HG03159 (cell line): ENCODE data around the gene SLC35G3.
"Not testable (repeated sequence)": the region's sequence is repeated elsewhere in the genome, so short reads cannot be mapped to it uniquely, and the experiment has no call there.

Experiments used
- ATAC-seq: cut with Tn5 transposase; IDR thresholded peaks from one replicate; pipeline ENCODE4 v1.9.1; 2021; ENCODE audit warnings: mild to moderate bottlenecking, moderate library complexity; ENCODE audit not compliant: unreplicated experiment

The SLC35G3 gene

GRCh38 chr17:35212668-35213067 is 18.5 kb upstream of the SLC35G3 start:
- ATAC-seq = no peak

DNA sequence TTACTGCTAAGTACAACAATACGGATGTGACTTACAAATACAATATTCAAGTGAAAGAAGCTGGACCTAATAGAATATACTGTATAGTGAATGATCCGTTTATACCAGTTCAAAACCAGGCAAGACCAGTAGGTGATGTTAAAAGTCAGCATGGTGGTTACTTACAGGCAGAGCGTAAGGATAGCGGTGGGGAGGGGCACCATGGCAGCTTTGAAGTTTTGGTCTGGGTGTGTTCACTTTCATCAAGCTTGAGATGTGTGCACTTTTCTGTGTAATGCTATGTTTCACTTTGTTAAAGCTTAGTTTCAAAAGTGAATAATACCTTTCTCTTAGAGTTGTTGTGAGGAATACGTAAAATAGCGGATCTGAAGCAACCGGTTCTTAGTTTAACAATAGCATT is 16.5 kb upstream of the SLC35G3 start:
- ATAC-seq = no peak

GRCh38 chr17:35202582-35202981 is 8.4 kb upstream of the SLC35G3 start:
- ATAC-seq = not testable (repeated sequence)

GRCh38 chr17:35195062-35195461 is 869 bp upstream of the SLC35G3 start:
- ATAC-seq = not testable (repeated sequence)

- ATAC-seq = no peak
Measured at GRCh38 chr17:35192708-35193107, 1.5 kb downstream of the SLC35G3 start.

DNA sequence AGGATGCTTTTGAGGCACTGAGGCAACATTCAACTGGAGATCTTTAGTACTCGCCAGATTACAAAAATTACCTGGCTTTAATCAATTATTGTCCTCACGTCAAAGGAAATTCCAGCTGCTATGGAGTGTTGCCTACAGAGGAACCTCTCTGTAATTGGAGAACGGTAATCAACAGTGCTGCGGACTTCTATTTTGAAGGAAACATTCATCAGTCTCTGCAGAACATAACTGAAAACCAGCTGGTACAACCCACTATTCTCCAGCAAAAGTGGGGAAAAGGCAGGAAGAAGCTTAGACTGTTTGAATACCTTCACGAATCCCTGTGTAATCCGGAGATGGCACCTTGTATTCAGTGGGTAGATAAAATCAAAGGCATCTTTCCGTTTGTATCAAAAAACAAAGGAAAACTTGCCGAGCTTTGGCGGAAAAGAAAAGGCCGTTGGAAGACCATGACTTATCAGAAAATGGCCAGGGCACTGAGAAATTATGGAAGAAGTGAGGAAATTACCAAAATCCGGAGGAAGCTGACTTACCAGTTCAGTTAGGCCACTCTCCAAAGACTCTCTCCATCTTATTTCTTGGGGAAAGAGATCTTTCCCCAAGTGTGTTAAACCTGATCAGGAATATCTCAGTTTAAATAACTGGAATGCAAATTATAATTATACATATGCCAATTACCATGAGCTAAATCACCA is 3.0 kb downstream of the SLC35G3 start:
- no peak for ATAC-seq

GRCh38 chr17:35189291-35189690 is 4.9 kb downstream of the SLC35G3 start:
- no peak for ATAC-seq

DNA sequence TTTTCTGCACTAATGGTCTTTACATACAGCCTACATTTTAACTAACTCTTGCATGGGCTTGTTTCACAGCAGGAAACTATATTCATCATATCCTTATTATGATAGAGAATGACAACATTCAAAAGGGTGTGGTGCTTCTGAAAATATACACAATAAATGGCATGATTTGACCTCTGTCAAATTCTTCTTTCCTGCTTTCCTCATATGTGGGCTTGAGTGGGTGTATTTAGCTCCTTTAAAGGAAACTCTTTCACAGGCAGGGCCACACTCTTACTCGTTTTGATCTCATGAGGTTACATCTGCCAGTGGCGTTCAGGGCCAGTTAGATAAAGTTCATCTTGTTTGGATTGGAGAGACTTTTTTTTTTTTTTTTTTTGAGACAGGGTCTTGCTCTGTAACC is 6.1 kb downstream of the SLC35G3 start:
- ATAC-seq = no peak

- no peak for ATAC-seq
Measured at GRCh38 chr17:35187481-35187880, 6.7 kb downstream of the SLC35G3 start.

DNA sequence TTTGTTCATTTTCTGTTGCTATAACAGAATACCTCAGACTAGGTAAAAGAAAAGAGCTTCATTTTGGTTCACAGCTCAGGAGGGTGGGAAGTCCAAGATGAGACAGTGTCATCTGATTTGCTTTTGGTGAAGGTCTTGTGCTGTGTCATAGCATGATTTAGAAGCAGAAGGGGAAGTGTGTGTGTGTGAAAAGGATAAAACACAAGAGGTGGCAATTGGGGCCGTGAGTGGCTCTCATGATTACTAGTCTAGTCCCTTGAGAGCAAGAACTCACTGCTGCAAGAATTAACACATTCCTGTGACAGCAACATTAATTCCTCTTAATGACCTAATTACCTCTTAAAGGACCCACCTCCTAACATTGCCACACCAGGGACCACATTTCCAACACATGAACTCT is 8.3 kb downstream of the SLC35G3 start:
- ATAC-seq = no peak

DNA sequence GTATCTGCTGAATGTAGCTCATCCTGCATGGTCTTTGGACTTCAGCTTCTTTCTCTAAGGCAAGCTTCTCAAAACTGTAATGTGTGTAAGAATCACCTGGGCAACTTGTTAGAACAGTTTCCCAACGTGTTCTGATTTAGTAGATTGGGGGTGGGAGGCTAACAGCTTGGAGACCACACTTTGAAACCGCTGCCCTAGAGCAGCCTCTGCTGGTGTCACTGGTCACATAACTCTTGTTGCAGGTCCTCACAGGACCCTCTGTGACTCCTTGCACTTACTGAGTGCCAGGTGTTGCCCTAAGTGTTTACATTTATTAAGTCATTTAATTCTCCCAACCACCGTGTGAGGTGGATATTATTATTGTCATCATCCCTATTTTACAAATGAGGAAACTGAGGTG is 9.9 kb downstream of the SLC35G3 start:
- ATAC-seq = no peak

- ATAC-seq = no peak
Measured at GRCh38 chr17:35183332-35183731, 10.9 kb downstream of the SLC35G3 start.

- not testable (repeated sequence) for ATAC-seq
Measured at GRCh38 chr17:35179379-35179778, 14.8 kb downstream of the SLC35G3 start.

GRCh38 chr17:35176897-35177296 is 17.3 kb downstream of the SLC35G3 start:
- no peak for ATAC-seq

GRCh38 chr17:35175638-35176415 is 18.4 kb downstream of the SLC35G3 start:
- no peak for ATAC-seq

DNA sequence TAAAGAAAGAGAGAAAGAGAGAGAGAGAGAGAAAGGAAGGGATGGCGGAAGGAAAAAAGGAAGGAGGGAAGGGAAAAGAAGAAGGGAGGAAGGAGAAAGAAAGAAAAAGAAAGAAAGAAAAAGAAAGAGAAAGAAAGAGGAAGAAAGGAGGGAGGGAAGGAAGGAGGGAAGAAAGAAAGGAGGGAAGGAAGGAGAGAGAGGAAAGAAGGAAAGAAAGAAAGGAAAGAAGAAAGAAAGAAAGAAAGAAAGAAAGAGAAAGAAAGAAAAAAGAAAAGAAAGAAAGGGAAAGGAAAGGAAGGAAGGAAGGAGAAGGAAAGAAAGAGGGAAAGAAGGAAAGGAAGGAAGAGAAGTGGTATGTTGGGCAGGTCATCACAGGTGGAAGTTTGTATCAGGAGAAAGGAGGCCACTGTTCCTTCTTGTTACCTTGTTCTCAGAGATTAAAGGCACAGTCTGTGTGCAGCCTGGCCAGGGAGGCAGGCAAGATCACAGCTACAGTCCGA is 19.3 kb downstream of the SLC35G3 start:
- ATAC-seq = no peak

DNA sequence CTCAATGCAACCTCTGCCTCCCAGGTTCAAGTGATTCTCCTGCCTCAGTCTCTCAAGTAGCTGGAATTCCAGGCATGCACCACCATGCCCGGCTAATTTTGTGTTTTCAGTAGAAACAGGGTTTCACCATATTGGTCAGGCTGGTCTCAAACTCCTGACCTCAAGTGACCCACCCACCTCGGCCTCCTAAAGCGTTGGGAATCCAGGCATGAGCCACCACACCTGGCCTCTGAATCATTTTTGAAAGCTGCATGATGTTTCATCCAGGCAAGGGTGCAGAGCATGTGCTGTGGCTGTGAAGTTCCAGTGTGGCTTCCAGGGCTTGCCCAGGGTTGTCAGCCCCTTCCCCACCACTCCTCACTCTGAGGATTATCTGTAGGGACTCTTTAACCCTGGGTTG is 21.9 kb downstream of the SLC35G3 start:
- ATAC-seq = not testable (repeated sequence)

- no peak for ATAC-seq
Measured at GRCh38 chr17:35171834-35172233, 22.4 kb downstream of the SLC35G3 start.

GRCh38 chr17:35170968-35171771 is 23.0 kb downstream of the SLC35G3 start:
- no peak for ATAC-seq

DNA sequence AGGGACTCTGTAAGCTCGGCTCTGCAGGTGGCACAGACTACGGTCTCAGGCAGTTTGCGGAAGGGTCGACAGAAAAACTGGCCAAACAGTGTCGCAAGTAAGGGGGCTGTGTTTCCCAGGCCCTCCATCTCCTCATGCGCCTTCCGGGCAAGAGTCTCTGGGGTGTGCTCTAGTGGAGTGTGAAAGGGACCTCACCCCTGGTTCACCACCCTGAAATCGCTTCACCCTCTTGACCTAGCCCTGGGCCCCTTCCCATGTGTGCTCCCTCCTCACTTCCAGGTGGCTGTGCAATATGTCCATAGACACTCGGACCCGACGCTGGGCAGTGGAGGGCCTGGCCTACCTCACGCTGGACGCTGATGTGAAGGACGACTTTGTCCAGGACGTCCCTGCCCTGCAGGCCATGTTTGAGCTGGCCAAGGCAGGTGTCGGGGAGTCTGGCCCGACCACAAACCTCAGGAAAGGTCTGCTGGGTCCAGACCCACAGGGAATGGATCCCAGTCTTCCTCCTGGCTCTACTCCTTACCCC is 24.3 kb downstream of the SLC35G3 start:
- ATAC-seq = no peak

- no peak for ATAC-seq
Measured at GRCh38 chr17:35167666-35168065, 26.5 kb downstream of the SLC35G3 start.
